HG03575 (cell line): ENCODE data around the gene CCDC181.
"Not testable (repeated sequence)": the region's sequence is repeated elsewhere in the genome, so short reads cannot be mapped to it uniquely, and the experiment has no call there.

Source experiments
- ATAC-seq: cut with Tn5 transposase; IDR thresholded peaks from one replicate; pipeline ENCODE4 v1.9.1; 2021; ENCODE audit not compliant: unreplicated experiment, insufficient number of reproducible peaks, low FRiP score; ENCODE audit errors: extremely low read depth

The CCDC181 gene

GRCh38 chr1:169414952-169415351 is 12.3 kb downstream of the CCDC181 start:
- no peak for ATAC-seq

- ATAC-seq, result not testable (repeated sequence)
Measured at GRCh38 chr1:169408340-169408739, 18.9 kb downstream of the CCDC181 start.

- not testable (repeated sequence) for ATAC-seq
Measured at GRCh38 chr1:169402578-169402977, 24.7 kb downstream of the CCDC181 start.

GRCh38 chr1:169395955-169396354 is 31.3 kb downstream of the CCDC181 start:
- no peak for ATAC-seq

GRCh38 chr1:169392406-169392805 is 34.9 kb downstream of the CCDC181 start:
- ATAC-seq, result no peak

GRCh38 chr1:169390303-169390702 is 37.0 kb downstream of the CCDC181 start:
- peak; percentile 65 for ATAC-seq

- ATAC-seq, result no peak
Measured at GRCh38 chr1:169387399-169387798, 39.9 kb downstream of the CCDC181 start.

- ATAC-seq, result no peak
Measured at GRCh38 chr1:169383449-169383848, 43.8 kb downstream of the CCDC181 start.

GRCh38 chr1:169381162-169381561 is 46.1 kb downstream of the CCDC181 start:
- no peak for ATAC-seq

- no peak for ATAC-seq
Measured at GRCh38 chr1:169371404-169371803, 55.9 kb downstream of the CCDC181 start.

GRCh38 chr1:169368406-169368769 is 58.9 kb downstream of the CCDC181 start:
- no peak for ATAC-seq

- ATAC-seq, result peak; percentile 55
Measured at GRCh38 chr1:169367686-169368405, 59.4 kb downstream of the CCDC181 start, which contains the start of the genes BLZF1 and NME7. BLZF1 (plus strand) TSS chr1:169368195; CDS start chr1:169369523, 1,328 bp downstream. NME7 (minus strand) TSS chr1:169367797; CDS start chr1:169367710, 87 bp downstream.

GRCh38 chr1:169367096-169367685 is 60.1 kb downstream of the CCDC181 start:
- no peak for ATAC-seq

- ATAC-seq, result no peak
Measured at GRCh38 chr1:169364948-169365347, 62.3 kb downstream of the CCDC181 start.

GRCh38 chr1:169363046-169363730 is 64.1 kb downstream of the CCDC181 start:
- ATAC-seq, result peak; percentile 26

GRCh38 chr1:169361281-169361680 is 66.0 kb downstream of the CCDC181 start:
- ATAC-seq, result no peak

GRCh38 chr1:169360415-169360814 is 66.9 kb downstream of the CCDC181 start:
- ATAC-seq, result no peak

- no peak for ATAC-seq
Measured at GRCh38 chr1:169348383-169349036, 78.8 kb downstream of the CCDC181 start.

GRCh38 chr1:169347688-169348382 is 79.4 kb downstream of the CCDC181 start:
- ATAC-seq, result no peak
